ENCODE results near the gene SLC2A4RG. TPM values are rescaled to one million over a fixed set of nuclear protein-coding genes. Genes with fewer than 3 reads are reported as not detected.

The SLC2A4RG gene
- total RNA-seq, 2 experiments from 2014 or later: 123 to 125 TPM

GRCh38 chr20:63692436-63693082, 47.0 kb upstream of the SLC2A4RG start:
- Histone ChIP-seq H3K27ac (ENCODE audit: low read depth in 1 of 2, low read length in 2 of 2) (no peak overlapping the region), H3K4me1 (ENCODE audit: insufficient read depth, low read length) (peaks cover 40% of the 10 kb centered on the region), H3K4me3 (ENCODE audit: low read length) (no peak overlapping the region), H3K36me3 (ENCODE audit: insufficient read depth, low read length) (no peaks in the 10 kb centered on the region), H3K9me3 (ENCODE audit: control insufficient read depth in 1 of 2, insufficient read depth in 1 of 2, low read length in 2 of 2) (peaks cover 0 to 14% of the 10 kb centered on the region in 2 experiments), H3K27me3 (ENCODE audit: control insufficient read depth in 1 of 2, insufficient read depth in 2 of 2, low read length in 2 of 2) (no peaks in the 10 kb centered on the region)
- ChIA-PET CTCF (no interaction called here), POLR2A (no interaction called here)
- no peaks in the 10 kb centered on the region for H3K9me3 Mint-ChIP-seq
- DNase-seq: peak in 2 of 14 experiments; percentile 1 to 25
- TF ChIP-seq CTCF (IDR thresholded peaks at IDR 0.05): no peak
- no peaks in the 10 kb centered on the region for H3K27me3 Mint-ChIP-seq
- intact Hi-C loops (cut with DNase I, micrococcal nuclease): no loop called here
- H3K4me1 Mint-ChIP-seq (ENCODE audit: low read depth): peaks cover 4% of the 10 kb centered on the region
- no peak overlapping the region for H3K27ac Mint-ChIP-seq
- no peak overlapping the region for H3K4me3 Mint-ChIP-seq
- ATAC-seq (ENCODE audit: poor library complexity): no peak
- H3K36me3 Mint-ChIP-seq (ENCODE audit: low read depth): peaks cover 4% of the 10 kb centered on the region

- Mint-ChIP-seq H3K27ac (no peak overlapping the region), H3K36me3 (ENCODE audit: low read depth) (peaks cover 4% of the 10 kb centered on the region), H3K4me1 (ENCODE audit: low read depth) (peaks cover 4% of the 10 kb centered on the region), H3K4me3 (no peak overlapping the region), H3K27me3 (no peaks in the 10 kb centered on the region), H3K9me3 (no peaks in the 10 kb centered on the region)
- Histone ChIP-seq H3K27ac (ENCODE audit: low read depth in 1 of 2, low read length in 2 of 2) (no peak overlapping the region), H3K9me3 (ENCODE audit: control insufficient read depth in 1 of 2, insufficient read depth in 1 of 2, low read length in 2 of 2) (peaks cover 0 to 14% of the 10 kb centered on the region in 2 experiments), H3K4me1 (ENCODE audit: insufficient read depth, low read length) (peaks cover 39% of the 10 kb centered on the region), H3K36me3 (ENCODE audit: insufficient read depth, low read length) (no peaks in the 10 kb centered on the region), H3K4me3 (ENCODE audit: low read length) (no peak overlapping the region), H3K27me3 (ENCODE audit: control insufficient read depth in 1 of 2, insufficient read depth in 2 of 2, low read length in 2 of 2) (no peaks in the 10 kb centered on the region)
- intact Hi-C loops (cut with DNase I, micrococcal nuclease): no loop called here
- DNase-seq (peak in 1 of 14 experiments; percentile 20), ATAC-seq (ENCODE audit: poor library complexity) (no peak)
- ChIA-PET POLR2A (no interaction called here), CTCF (no interaction called here)
- TF ChIP-seq CTCF (IDR thresholded peaks at IDR 0.05): no peak
Observed at GRCh38 chr20:63693083-63693732, 46.4 kb upstream of the SLC2A4RG start.

- Histone ChIP-seq H3K4me1 (ENCODE audit: insufficient read depth, low read length) (peaks cover 45% of the 10 kb centered on the region), H3K9me3 (ENCODE audit: control insufficient read depth in 1 of 2, insufficient read depth in 1 of 2, low read length in 2 of 2) (peaks cover 0 to 14% of the 10 kb centered on the region in 2 experiments), H3K27me3 (ENCODE audit: control insufficient read depth in 1 of 2, insufficient read depth in 2 of 2, low read length in 2 of 2) (no peaks in the 10 kb centered on the region), H3K4me3 (ENCODE audit: low read length) (no peak overlapping the region), H3K36me3 (ENCODE audit: insufficient read depth, low read length) (no peaks in the 10 kb centered on the region), H3K27ac (ENCODE audit: low read depth in 1 of 2, low read length in 2 of 2) (no peak overlapping the region)
- intact Hi-C loops (cut with DNase I, micrococcal nuclease): no loop called here
- no peak for ATAC-seq (ENCODE audit: poor library complexity)
- no peak for TF ChIP-seq CTCF (IDR thresholded peaks at IDR 0.05)
- Mint-ChIP-seq H3K9me3 (no peaks in the 10 kb centered on the region), H3K4me3 (no peak overlapping the region), H3K36me3 (ENCODE audit: low read depth) (peaks cover 4% of the 10 kb centered on the region), H3K27ac (no peak overlapping the region), H3K27me3 (no peaks in the 10 kb centered on the region), H3K4me1 (ENCODE audit: low read depth) (peaks cover 4% of the 10 kb centered on the region)
- CTCF ChIA-PET: no interaction called here
- peak in 1 of 14 experiments; percentile 24 for DNase-seq
- POLR2A ChIA-PET: no interaction called here
Observed at GRCh38 chr20:63693733-63694583, 45.6 kb upstream of the SLC2A4RG start.
